IPS DF 4.7 (cell line): ENCODE measurements around the gene EEF2K.
"Not testable (repeated sequence)": the region's sequence is repeated elsewhere in the genome, so short reads cannot be mapped to it uniquely, and the experiment has no call there.

ENCODE experiments used
- DNase-seq: peaks from one replicate; pipeline ENCODE4 v3.0.0-alpha.2; 2013; ENCODE audit warnings: low spot score; ENCODE audit errors: extremely low read depth

EEF2K gene

DNA sequence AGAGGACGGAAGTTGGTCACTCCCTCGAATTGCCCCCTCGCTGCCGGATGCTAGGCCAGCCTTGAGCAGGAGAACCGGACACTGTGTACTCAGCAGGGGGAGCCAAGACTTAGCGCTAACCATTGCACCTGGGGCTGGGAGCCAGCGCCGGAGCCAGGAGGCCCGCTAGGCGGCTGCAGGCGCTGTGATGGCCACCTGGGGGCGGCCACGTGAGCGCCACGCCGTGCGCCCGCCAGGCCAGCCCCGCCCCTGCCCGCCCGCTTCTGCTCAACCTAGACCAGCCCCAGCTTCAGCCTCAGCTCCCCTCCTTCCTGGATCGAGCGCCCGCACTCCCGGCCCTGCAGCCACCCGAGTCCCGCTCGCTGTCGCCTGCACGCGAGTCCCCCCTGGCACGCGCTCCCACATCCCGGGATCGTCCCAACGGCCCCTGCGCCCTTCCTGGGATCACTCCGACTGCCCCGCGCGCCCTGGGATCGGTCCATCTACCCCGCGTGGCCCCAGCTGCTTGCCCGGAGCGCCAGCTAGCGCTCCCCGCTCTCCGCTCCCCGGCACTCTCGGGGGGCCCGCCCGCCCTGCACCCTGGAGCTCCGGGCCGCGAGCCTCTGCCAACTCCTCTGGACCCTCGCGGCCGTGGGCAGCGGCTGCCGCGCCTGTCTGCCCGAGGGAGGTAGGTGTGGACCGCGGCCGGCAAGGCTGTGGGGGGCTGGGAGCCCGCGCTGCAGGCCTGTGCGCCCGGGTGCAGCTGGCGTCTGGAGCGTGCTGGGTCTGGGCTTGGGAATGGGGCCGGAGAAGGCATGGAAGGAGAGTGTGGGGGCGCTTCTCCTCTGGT lies at the start of gene EEF2K:
Gene EEF2K (plus strand): TSS at position 266 of the 829 bp plus-strand sequence. CDS start 19,452 bp downstream, outside the sequence.
- DNase-seq: no peak

DNA sequence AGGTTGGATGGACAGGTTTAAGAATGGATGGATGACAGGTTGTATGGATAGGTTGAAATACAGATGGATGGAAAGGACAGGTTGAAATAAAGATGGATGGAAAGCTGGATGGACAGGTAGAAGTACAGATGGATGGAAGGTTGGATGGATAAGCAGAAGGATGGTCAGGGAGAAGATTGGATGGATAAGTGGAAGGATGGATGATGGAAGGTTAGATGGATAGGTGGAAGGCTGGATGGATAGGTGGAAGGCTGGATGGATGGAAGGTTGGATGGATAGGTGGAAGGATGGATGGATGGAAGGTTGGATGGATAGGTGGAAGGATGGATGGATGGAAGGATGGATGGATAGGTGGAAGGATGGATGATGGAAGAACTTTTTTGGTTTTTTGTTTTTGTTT lies 44.7 kb upstream of the EEF2K start:
- DNase-seq: no peak

DNA sequence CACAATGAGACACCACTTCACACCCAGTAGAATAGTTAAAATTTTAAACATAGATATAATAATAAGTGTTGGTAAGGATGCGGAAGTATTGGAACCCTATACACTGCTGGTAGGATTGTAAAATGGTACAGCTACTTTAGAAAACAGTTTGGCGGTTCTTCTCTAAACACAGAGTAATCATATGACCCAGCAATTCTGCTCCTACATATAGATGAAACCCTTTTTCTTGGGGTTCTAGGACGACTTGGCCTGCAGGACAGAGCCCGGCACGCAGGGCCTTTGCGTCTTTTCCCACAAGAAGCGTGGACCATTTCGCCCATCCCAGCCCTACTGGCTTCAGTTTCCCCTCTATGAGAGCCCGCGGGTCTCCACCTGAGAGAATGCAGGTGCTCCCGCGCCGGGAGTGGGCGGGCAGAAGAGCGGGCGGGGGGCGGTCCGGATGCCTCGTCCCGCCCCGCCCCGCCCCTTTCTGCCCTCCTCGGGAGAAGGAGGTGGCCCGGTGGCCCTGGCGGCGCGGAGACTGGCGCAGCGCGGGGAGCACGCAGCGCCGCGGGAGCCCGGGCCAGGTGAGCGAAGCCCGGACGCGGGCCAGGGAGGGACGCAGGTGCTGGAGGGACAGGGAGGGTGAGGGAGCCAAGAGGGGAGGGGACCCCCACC lies 44.0 kb upstream of the EEF2K start, which contains the start of gene SDR42E2:
Gene SDR42E2 (plus strand): TSS at position 508 of the 657 bp plus-strand sequence. CDS start 3,077 bp downstream, outside the sequence.
- DNase-seq: no peak

DNA sequence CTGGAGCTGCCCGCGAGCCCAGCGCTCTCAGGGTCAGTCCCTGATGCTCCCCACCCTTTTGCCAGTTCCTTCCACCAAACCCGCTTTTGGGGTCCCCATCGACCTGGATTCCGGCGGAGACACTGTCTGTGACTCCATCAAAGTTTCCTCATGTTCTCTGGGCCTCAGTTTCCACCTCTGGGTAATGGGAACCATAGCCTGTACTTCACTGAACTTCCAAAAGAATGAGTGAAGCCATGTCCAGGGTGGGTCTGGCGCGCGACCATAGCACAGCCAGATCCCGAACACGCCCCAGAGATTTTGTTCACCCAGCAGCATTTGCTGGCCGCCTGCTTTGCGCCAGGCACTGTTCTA lies 43.4 kb upstream of the EEF2K start:
- DNase-seq: no peak

DNA sequence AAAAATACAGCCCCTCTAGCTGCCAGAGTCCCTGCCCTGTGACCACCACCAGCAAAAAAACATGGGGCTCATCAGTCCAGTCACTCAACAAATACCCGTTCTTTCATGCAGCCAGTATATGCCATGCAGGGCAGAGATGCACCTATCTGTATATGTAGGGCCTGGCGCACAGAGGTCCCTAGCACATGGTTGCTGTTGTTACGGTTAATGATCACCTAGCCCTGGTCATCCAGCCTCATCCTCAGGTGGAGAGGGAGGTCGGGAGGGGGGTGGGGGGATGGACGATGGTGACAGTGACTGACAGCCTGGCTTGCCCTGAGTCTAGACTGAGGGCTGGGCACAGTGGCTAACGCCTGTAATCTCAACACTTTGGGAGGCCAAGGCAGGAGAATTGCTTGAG lies 42.3 kb upstream of the EEF2K start:
- no peak for DNase-seq

DNA sequence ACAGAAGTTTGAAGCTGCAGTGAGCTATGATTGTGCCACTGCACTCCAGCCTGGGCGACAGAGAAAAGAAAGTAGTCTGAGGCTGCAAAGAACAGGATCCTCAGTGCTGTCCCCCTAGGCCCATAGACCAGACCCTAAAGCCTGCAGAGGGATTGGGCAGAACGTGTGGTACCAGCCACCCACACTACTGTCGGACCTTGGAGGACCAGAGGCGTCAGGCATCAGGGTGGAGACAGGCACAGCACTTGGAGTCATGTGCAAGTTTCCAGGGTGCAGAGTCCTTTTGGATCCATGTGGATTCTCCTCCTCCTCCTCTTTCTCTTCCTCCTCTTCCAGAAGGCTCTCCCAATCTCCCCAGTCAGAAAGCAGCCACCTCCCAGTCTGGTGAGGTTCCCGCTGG lies 41.6 kb upstream of the EEF2K start:
- DNase-seq: no peak

DNA sequence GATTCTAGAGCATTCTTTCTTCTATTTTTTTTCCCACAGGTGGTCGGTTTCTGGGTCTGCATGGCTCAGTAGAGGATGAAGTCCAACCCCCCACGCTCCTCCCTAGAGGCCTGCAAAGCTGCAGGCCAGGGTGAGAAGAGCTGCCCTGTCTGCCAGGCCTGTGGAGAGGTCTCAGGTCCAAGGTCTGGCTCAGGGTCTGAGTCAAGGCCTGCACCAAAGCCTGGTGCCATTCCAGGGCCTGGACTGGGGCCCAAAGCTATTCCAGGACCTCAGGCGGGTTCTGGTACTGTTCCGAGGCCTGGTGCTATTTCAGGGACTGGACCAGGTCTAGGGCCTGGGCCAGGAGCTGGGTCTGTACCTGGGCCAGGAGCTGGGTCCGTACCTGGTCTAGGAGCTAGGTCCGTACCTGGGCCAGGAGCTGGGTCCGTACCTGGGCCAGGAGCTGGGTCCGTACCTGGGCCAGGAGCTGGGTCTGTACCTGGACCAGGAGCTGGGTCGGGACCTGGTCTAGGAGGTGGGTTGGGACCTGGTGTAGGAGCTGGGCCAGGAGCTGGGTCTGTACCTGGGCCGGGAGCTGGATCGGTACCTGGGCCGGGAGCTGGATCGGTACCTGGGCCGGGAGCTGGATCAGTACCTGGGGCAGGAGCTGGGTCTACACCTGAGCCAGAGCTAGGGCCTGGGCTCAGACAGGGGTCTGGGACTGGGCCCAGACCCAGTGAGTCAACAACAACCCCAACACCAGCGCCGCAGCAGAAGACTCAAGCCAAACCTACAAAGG lies 40.4 kb upstream of the EEF2K start:
- DNase-seq: no peak

DNA sequence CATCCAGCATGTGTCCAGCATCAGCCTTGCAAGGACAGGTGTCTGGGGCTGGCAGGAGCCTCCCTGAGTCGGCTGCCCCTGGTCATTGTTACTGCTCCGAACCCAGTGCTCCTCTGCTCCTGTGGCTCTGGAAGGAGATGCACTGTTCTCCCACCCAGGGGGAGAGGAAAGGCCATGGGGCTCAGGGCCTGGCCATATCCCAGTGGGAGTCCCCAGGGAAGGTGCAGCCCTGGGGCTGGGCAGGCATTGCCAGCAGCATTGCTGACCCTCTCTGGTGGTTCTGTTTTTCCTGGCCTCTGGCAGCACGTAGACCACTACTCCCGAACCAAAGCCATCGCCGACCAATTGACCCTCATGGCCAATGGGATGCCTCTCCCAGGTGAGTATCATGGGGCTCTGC lies 34.1 kb upstream of the EEF2K start:
- DNase-seq: no peak

DNA sequence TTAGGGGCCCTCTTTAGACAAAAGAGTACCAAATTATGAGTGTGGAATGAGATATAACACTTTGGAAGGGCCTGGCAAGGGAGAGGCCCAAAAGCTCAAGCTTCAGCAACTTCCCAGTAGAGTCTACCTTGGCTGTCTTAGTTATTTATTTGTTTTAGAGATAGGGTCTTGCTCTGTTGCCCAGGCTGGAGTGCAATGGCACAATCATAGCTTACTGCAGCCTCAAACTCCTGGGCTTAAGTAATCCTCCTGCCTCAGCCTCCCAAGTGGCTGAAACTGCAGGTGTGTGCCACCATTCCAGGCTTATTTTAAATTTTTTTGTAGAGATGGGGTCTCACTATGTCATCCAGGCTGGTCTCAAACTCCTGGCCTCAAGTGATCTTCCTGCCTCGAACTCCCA lies 33.4 kb upstream of the EEF2K start:
- not testable (repeated sequence) for DNase-seq

DNA sequence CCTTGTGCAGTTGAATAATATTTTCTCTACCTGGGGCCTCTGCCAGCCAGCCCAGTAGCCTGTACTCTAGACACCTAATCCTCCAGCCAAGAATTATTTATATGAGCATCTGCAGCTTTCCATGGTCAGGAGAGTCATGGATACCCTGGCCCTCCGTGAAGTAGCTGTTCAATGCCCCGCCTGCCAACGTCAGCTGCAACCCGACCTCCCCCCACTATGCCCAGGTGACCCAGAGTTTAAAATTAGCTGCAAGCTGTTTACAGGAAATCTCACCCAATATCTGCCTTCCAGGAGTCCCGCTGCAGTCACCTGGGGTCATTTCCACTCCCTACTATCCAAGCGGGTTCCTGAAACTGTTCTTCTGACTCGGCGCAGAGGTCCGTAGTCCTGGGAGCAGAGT lies 31.4 kb upstream of the EEF2K start:
- DNase-seq: no peak

DNA sequence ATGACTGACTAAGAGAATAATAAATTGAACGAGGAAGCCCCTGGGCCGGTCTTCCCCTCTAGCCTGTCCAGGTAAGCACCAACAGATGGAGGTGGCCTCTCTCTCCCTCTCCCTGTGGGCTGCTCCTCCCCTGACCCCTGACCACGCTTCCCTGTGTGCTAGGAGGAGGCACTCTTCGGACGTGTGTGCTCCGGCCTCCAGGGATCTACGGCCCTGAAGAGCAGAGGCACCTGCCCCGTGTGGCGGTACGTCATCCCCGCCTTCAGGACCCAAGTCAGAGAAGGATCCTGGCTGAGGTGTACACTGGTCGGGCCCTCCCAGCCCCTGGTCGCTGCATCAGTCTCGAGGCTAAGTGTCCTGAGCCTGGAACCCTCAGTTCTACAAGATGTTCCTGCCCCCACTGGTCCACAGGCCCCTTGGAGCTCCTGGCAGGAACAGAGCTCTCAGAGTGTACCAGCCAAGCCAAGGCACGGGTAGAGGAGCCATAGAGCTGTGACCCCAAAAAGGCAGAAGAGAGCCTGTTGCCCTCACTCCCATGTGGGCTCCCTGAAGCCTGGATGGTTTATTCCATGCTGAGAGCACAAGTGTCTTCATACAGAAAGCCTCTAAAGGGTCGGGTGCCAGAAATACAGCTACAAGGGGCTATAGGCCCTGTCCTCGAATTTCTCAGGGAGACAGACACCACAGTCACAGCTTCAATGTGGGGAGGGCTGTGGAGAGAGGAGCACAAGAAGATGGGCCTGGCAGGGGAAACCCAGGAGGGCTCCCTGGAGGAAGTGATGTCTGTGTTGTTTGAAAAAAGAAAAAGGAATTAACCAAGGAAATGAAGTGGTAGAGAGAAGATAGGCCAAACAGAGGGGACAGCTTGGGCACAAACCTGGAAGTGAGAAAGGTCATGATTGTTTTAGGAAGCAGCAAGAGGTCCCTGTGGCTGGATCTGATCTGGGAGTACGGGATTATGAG lies 27.8 kb upstream of the EEF2K start:
- DNase-seq: no peak

DNA sequence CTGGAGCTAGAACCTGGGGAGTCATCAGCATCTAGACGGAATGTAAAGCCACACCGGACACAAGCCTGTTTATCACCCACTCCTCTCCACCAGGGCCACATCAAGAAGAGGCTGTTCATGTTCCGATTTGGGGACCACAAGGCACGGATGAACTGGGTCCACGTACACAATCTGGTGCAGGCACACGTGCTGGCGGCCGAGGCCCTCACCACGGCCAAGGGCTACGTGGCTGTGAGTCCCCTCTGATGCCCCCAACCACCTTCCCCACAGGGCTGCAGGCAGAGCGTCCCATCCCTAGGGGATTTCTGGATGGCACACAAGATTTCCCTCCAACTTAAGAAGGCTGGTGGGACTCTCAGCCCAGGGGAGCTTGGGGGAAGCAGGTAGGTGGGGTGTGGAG lies 24.7 kb upstream of the EEF2K start:
- no peak for DNase-seq

DNA sequence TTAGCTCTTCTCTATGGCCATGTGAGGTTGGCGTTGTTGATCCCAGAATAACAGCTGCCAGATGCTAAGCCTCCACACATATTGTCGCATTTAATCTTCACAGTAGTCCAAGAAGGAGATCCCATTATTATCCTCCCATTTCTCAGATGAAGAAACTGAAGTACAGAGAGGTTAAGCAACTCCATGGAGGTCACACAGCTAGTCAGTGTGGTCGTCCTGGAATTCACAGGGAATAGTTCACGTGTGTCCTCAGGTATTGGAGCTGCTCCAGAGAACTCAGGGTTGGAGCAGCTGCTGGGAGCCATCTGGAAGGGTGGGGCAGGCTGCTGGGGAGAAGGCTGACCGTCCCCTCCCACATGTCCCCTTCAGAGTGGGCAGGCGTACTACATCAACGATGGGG lies 24.2 kb upstream of the EEF2K start:
- DNase-seq: no peak

DNA sequence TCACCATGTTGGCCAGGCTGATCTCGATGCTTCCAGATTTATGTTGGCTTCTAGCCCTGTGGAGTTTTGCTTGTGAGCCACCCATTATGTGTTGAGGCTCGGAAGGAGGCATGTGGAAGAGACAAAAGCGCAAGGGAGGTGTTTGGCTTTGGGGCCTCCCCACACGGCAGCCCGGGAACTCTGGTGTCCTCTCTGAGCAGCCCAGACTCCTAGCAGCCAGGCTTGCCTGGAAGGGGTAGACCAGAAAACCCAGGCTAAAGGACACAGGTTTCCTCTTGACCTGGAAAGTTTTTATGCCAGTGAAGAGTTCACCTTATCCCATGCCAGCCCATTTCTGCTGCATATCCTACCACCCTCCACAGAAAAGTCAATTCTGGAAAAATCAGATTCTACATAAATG lies 22.7 kb upstream of the EEF2K start:
- no peak for DNase-seq

DNA sequence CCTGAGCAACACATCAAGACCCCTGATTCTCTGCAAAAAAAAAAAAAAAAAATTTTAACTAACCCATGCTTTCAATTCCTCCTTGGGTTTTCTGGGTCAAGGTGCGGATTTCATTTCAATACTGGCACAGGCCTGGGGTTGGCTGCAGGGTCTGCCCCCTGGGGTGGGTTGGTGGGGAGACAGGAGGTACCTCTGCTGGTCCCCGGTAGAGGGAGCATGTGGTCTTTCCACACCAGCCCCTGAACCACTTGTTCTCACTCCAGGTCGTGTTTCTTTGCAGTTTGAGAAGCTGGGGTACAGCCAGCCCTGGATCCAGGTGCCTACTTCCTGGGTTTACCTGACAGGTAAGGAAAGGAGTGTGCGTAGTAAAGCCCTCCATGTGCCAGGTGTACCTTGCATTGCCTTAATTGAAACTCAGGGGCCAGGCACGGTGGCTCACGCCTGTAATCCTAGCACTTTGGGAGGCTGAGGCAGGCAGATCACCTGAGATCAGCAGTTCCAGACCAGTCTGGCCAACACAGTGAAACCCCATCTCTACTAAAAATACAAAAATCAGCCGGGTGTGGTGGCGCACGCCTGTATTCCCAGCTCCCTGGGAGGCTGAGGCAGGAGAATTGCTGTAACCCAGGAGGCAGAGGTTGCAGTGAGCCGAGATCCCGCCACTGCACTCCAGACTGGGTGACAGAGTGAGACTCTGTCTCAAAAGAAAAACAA lies 22.0 kb upstream of the EEF2K start:
- no peak for DNase-seq

DNA sequence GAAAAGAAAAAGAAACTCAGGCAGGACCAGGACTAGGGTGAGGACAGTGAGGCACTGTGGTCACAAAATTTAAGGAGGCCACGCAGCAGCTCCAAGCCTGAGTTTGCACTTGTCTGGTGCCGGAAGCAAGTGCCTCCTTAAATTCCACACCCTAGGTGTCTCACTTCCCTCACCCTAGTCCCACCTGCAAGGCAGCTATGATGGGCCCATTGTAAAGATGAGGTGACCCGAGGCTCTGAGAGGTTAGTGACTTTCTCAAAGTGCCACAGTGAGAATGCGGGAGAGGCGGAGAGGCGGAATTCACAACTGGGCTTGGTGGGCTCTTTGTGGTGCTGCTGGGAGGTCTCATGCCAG lies 21.5 kb upstream of the EEF2K start:
- DNase-seq: no peak

DNA sequence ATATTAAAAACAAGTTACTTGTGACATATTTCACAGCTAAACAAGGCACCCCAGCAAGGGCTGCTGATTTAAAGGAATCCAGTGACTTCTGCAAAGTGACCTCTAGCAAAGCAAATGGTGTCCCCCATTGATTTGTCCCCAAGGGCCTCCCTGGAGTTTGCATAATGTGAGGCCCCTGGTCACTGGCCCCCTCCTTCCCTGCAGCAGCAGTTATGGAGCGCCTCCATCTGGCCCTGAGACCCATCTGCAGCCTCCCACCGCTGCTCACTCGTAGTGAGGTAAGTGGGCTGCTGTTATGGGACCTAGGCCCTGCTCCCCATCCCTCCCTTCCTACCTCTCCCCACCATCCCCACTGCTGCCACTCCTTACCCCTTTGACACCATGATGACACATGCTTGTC lies 19.6 kb upstream of the EEF2K start:
- no peak for DNase-seq

DNA sequence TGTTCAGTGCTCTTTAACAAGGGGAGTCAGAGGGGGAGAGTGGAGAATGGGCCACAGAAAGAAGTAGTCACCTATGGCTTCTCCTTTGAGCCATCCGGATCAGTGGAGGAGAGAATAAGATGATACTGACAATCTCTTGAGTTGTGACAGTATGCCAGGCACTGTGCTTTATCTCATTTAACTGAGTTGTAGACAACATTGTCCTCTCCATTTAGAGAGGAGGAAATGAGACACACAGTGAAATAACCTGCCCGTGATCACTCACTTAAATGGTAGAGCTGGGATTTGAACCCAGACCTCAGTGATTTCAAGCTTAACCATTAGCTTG lies 17.8 kb upstream of the EEF2K start:
- no peak for DNase-seq

DNA sequence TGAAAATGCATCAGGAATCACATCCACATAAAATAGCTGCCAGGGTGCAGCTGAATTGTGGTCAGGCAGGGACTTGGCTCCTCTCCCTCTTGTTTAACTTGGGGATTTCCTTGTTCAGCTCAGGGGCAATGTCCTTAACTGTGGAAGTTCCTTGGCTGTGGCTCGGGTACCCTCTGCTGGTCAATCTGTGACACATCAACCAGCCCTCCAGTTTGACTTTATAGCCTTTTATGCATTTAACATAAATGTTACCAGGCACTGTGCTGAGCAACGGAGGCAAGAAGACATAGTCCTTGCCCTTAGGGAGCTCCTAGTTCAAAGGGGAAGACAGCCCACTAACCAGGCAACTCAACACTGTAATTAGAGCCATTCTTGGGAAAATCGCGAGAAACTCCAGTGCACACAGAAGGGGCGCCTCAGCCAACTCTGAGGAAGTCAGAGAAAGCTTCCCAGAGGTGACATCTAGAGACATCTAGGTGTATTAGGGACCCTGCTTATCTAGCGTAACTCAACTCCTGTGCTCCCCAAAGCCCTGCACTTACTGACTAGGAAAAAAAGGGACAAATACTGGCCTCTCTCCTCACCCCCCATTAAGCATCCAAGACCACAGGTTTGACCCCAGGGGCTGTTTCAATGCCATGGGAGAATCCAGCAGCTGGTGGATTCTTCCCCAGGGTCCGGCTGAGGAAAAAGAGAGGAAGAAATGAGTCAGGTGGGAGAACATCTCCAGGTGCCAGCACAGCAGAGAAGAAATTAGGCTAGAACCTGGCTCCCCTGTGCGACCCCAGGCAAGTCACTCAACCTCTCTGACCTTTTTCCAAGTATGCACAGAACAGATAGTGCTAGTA lies 17.3 kb upstream of the EEF2K start:
- DNase-seq: no peak
